HL-60 (cell line): ENCODE results near the gene CSNK1A1L.

ENCODE experiments used
- CTCF ChIP-seq: IDR thresholded peaks from one replicate; pipeline ENCODE4 v1.5.1; 2011; ENCODE audit warnings: low read length, control low read depth, inconsistent platforms; ENCODE audit not compliant: insufficient read depth
- GABPA ChIP-seq: IDR thresholded peaks from 2 replicates; pipeline ENCODE4 v1.6.1; 2012; ENCODE audit warnings: low read depth
- POLR2AphosphoS5 ChIP-seq: IDR thresholded peaks from 2 replicates; pipeline ENCODE4 v1.6.1; 2012; ENCODE audit warnings: low read depth
- REST ChIP-seq: IDR thresholded peaks from 2 replicates; pipeline ENCODE4 v1.6.1; 2012; ENCODE audit warnings: low read depth; ENCODE audit not compliant: insufficient replicate concordance
- SPI1 ChIP-seq: IDR thresholded peaks from 2 replicates; pipeline ENCODE4 v1.6.1; 2012; ENCODE audit warnings: low read depth, mild to moderate bottlenecking, borderline replicate concordance

GRCh38 chr13:37109051-37109678 lies 3.7 kb upstream of the CSNK1A1L start:
- TF ChIP-seq CTCF (no peak), POLR2AphosphoS5 (no peak), REST (no peak), GABPA (no peak), SPI1 (no peak)
